ENCODE data around the gene OVCH1.

- TF ChIP-seq GATA2 (IDR thresholded peaks at IDR 0.05; ENCODE audit: low read depth, low read length) (no peak), GATA3 (IDR thresholded peaks at IDR 0.05; ENCODE audit: low read depth, low read length) (no peak)
Measured at GRCh38 chr12:29425722-29426121, 71.8 kb downstream of the OVCH1 start.
